K562 (cell line): ENCODE measurements around the gene IL12RB2. TPM values are rescaled to one million over a fixed set of nuclear protein-coding genes. Genes with fewer than 3 reads are reported as not detected.

Experiments used
- ATAC-seq: fragments of 200-7000 bp; cut with Tn5 transposase; 3 replicates; pipeline ENCODE4 v1.9.1; 2020; ENCODE audit warnings: moderate library complexity
- BruUV-seq: library from RNA; stranded (reverse); fragments of 400-500 nt; replicated peaks from 2 replicates; lab custom pipeline; 2021; lab: Mats Ljungman, UMichigan
- CTCF ChIA-PET: fragments of 300-600 bp; formaldehyde crosslinking; extraction: SDS; loops from one replicate; lab custom pipeline; 2021; ENCODE audit warnings: low intra/inter-chr PET ratio; lab: Yijun Ruan, JAX
- POLR2A ChIA-PET: fragments of 300-600, 350-650 bp; sonication (Branson Sonifier 250); formaldehyde crosslinking; extraction: SDS; loops from one replicate; lab custom pipeline; 2021; ENCODE audit warnings: antibody characterized with exemption, inconsistent platforms; lab: Yijun Ruan, JAX
- DNase-seq, 4 experiments: peaks; one replicate each; pipeline versions ENCODE4 v3.0.0 to v3.0.0-alpha.2; 2011 to 2018; ENCODE audit warnings: low spot score in 3 of 4, mixed read lengths in 3 of 4; ENCODE audit errors: extremely low read depth in 1 of 4
- FAIRE-seq: peaks from 2 replicates; lab custom pipeline; 2011; peaks lifted over from hg19 to GRCh38; lab: Jason Lieb, UNC
- H2AFZ ChIP-seq: 2 replicates; pipeline ENCODE4 v1.6.0; 2011; ENCODE audit warnings: low read depth, low read length, control low read depth, inconsistent platforms
- H3K27ac ChIP-seq: fragments of 200-600 bp; 3 replicates; pipeline ENCODE4 v1.8.0; 2011; ENCODE audit warnings: low read depth, mild to moderate bottlenecking, control low read depth, inconsistent platforms, low read length, moderate library complexity, mixed read lengths; ENCODE audit errors: extremely low read depth
- H3K27me3 ChIP-seq, 2 experiments: fragments of 300-600 bp in 1 of 2; 2 replicates in 1 of 2; 3 replicates in 1 of 2; pipeline versions ENCODE4 v1.6.0 to v1.8.0; 2011; ENCODE audit warnings: inconsistent platforms in 2 of 2, low read length in 2 of 2, mild to moderate bottlenecking in 1 of 2, mixed read lengths in 1 of 2, moderate library complexity in 1 of 2; ENCODE audit not compliant: control insufficient read depth in 2 of 2, insufficient read depth in 2 of 2
- H3K36me3 ChIP-seq: fragments of 300-600 bp; 3 replicates; pipeline ENCODE4 v1.8.0; 2011; ENCODE audit warnings: mild to moderate bottlenecking, low read length, inconsistent platforms; ENCODE audit not compliant: control insufficient read depth, insufficient read depth
- H3K4me1 ChIP-seq, 2 experiments: fragments of 200-600 bp in 1 of 2; replicated peaks in 1 of 2; 2 replicates in 1 of 2; 3 replicates in 1 of 2; pipeline versions ENCODE4 v1.5.1 to v1.8.0; 2011; ENCODE audit warnings: inconsistent platforms in 2 of 2, low read length in 2 of 2, mild to moderate bottlenecking in 1 of 2, mixed read lengths in 1 of 2, moderate library complexity in 1 of 2; ENCODE audit not compliant: control insufficient read depth in 2 of 2, insufficient read depth in 2 of 2
- H3K4me2 ChIP-seq: 2 replicates; pipeline ENCODE4 v1.6.1; 2011; ENCODE audit warnings: low read length, control low read depth, inconsistent platforms, mixed read lengths; ENCODE audit not compliant: insufficient read depth
- H3K4me3 ChIP-seq: fragments of 200-600 bp; sonication (generic), shearing (Covaris generic); 2 replicates; pipeline ENCODE4 v1.5.1; 2016; ENCODE audit warnings: control low read depth, inconsistent platforms
- H3K79me2 ChIP-seq: fragments of 200-600 bp; 3 replicates; pipeline ENCODE4 v1.8.0; 2011; ENCODE audit warnings: low read length, inconsistent platforms; ENCODE audit not compliant: control insufficient read depth, insufficient read depth
- H3K9ac ChIP-seq, 2 experiments: 2 replicates each; pipeline versions ENCODE4 v1.6.0 to v1.6.1; 2011; ENCODE audit warnings: low read depth in 2 of 2, low read length in 2 of 2, control low read depth in 1 of 2, inconsistent platforms in 1 of 2, mild to moderate bottlenecking in 1 of 2, mixed read lengths in 1 of 2; ENCODE audit not compliant: insufficient read depth in 1 of 2
- H3K9me1 ChIP-seq: one replicate; pipeline ENCODE4 v1.6.0; 2011; ENCODE audit warnings: inconsistent platforms, mild to moderate bottlenecking, low read length, moderate library complexity; ENCODE audit not compliant: control insufficient read depth, insufficient read depth
- H3K9me3 ChIP-seq: replicated peaks from 2 replicates; pipeline ENCODE4 v1.5.1; 2011; ENCODE audit warnings: low read depth, low read length, inconsistent platforms; ENCODE audit not compliant: control insufficient read depth, insufficient read depth
- H4K20me1 ChIP-seq: replicated peaks from 2 replicates; pipeline ENCODE4 v1.6.1; 2011; ENCODE audit warnings: low read length, inconsistent platforms, mixed read lengths; ENCODE audit not compliant: control insufficient read depth, insufficient read depth
- FOXK2 ChIP-seq, 2 experiments: fragments of 450-650 bp; IDR thresholded peaks in 1 of 2; conservative IDR thresholded peaks in 1 of 2; 2 replicates each; pipeline ENCODE4 v1.6.1; 2016; ENCODE audit warnings: low read depth in 2 of 2, mild to moderate bottlenecking in 1 of 2
- SPI1 ChIP-seq: IDR thresholded peaks from 2 replicates; pipeline ENCODE4 v1.6.1; 2011; ENCODE audit warnings: low read depth, low read length, control low read depth, borderline replicate concordance
- WGBS: fragments of 100-300 bp; shearing (Covaris generic); methylation state at CpG from one replicate; pipeline ENCODE4 v1.1.6; 2016; ENCODE audit warnings: low coverage, mixed read lengths; ENCODE audit not compliant: insufficient coverage; ENCODE audit errors: missing lambda C conversion rate; 5-methylcytosine and 5-hydroxymethylcytosine counted together
- in situ Hi-C: fragments of 300-500 bp; cut with MboI; formaldehyde crosslinking; loops from 4 replicates; pipeline ENCODE4 v1.15.0; 2018; ENCODE audit warnings: inconsistent platforms, mixed read lengths
- intact Hi-C: fragments of 100-400 bp; cut with micrococcal nuclease; formaldehyde crosslinking; loops from 2 replicates; pipeline ENCODE4 v1.14.2; 2022
- polyA plus RNA-seq, 8 experiments: library from polyadenylated mRNA; depleted of rRNA in 4 of 8; stranded (reverse) in 5 of 8; unstranded in 3 of 8; fragments of >200 nt; fragmentation: Nextera tagmentation in 2 of 8; fragmentation: Illumina TruSeq in 1 of 8; extraction: Ambion mirVana in 2 of 8; extraction: Trizol in 1 of 8; gene quantifications; 2 replicates each; pipeline versions ENCODE4 v1.2.1 to v1.2.3, GENCODE V29; 2011 to 2014; ENCODE audit warnings: inconsistent platforms in 1 of 8, missing spikeins in 1 of 8
- total RNA-seq, 7 experiments: library from RNA; depleted of rRNA in 6 of 7; stranded (reverse); fragments of >200 nt in 6 of 7; fragmentation: Illumina TruSeq in 2 of 7; extraction: Trizol in 2 of 7; gene quantifications; 2 replicates each; pipeline versions ENCODE4 v1.2.1 to v1.2.3, GENCODE V29; 2011 to 2021; ENCODE audit warnings: low replicate concordance in 1 of 7
- TF ChIP-seq, protein P1 (sequence below): fragments of 250-450 bp; sonication (Bioruptor Pico); IDR thresholded peaks from 2 replicates; pipeline ENCODE4 v1.5.0; 2021; ENCODE audit warnings: mild to moderate bottlenecking, borderline replicate concordance

Gene IL12RB2
- total and polyA plus RNA-seq, 9 of the 15 experiments (the other 6 are each of a cell fraction or from before 2014, with no cell fraction given) = 0.39 to 3.3 (median 1.9) TPM

DNA sequence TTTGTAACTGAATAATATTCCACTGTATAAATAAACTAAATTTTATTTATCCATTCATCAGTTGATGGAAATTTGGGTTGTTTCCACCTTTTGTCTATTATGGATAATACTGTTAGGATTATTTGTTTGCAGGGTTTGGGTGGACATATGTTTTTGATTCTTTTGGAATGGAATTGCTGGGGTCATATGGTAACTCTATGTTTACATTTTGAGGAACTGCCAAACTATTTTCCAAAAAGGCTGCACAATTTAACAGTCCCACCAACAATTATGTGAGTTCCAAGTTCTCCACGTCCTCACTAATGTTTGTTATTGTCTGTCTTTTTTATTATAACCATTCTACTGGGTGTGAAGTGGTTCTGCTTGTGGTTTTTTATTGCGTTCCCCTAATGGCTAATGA lies 126.8 kb downstream of the IL12RB2 start:
- H3K27me3 ChIP-seq = no peaks in the 10 kb centered on the region
- peaks cover 31% of the 10 kb centered on the region for H3K79me2 ChIP-seq
- H3K27ac ChIP-seq = no peak overlapping the region
- no peaks in the 10 kb centered on the region for H3K9me3 ChIP-seq
- no peak overlapping the region for H3K4me2 ChIP-seq
- FAIRE-seq (no peak), DNase-seq (no peak), ATAC-seq (no peak)
- intact Hi-C loops = loop anchor here (5.0 to 10.0 kb wide), 2 partner anchors 250 to 507 kb away; partner anchors contain the start of gene GADD45A
- no peak overlapping the region for H3K9ac ChIP-seq
- H3K4me1 ChIP-seq = peaks cover 17 to 23% of the 10 kb centered on the region in 2 experiments
- H4K20me1 ChIP-seq = peaks cover 3% of the 10 kb centered on the region
- TF ChIP-seq, protein P1, sequence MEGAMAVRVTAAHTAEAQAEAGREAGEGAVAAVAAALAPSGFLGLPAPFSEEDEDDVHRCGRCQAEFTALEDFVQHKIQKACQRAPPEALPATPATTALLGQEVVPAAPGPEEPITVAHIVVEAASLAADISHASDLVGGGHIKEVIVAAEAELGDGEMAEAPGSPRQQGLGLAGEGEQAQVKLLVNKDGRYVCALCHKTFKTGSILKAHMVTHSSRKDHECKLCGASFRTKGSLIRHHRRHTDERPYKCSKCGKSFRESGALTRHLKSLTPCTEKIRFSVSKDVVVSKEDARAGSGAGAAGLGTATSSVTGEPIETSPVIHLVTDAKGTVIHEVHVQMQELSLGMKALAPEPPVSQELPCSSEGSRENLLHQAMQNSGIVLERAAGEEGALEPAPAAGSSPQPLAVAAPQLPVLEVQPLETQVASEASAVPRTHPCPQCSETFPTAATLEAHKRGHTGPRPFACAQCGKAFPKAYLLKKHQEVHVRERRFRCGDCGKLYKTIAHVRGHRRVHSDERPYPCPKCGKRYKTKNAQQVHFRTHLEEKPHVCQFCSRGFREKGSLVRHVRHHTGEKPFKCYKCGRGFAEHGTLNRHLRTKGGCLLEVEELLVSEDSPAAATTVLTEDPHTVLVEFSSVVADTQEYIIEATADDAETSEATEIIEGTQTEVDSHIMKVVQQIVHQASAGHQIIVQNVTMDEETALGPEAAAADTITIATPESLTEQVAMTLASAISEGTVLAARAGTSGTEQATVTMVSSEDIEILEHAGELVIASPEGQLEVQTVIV (CRISPR knock-in tag) = no peak
- TF ChIP-seq SPI1 (peak; percentile 51; the same call in 1 of the 2 replicates), FOXK2 (conservative IDR thresholded peaks at IDR 0.05 in 1 of 2, IDR thresholded peaks at IDR 0.05 in 1 of 2; ENCODE audit: low read depth in 2 of 2) (0 out of 4 replicates have a peak, but pooled peaks of 1 of the 2 experiments have one; percentile 12)
- in situ Hi-C loops = no loop called here
- 50% methylated on average over 2 of the region's 2 CpGs for WGBS
- H2AFZ ChIP-seq = peak overlapping the region; percentile 94
- ChIA-PET POLR2A (no interaction called here), CTCF (no interaction called here)
- peaks cover 3% of the 10 kb centered on the region; the same call in 1 of the 3 replicates for H3K36me3 ChIP-seq
- H3K9me1 ChIP-seq = no peaks in the 10 kb centered on the region
- BruUV-seq = no TSS peak
- no peak overlapping the region for H3K4me3 ChIP-seq
